Measurements from ENCODE around the gene MYOC.

MYOC gene

GRCh38 chr1:171595324-171595723, 57.2 kb downstream of the MYOC start:
- H3K27ac ChIP-seq = no peak overlapping the region
- no peak for TF ChIP-seq ZFX (IDR thresholded peaks at IDR 0.05)

DNA sequence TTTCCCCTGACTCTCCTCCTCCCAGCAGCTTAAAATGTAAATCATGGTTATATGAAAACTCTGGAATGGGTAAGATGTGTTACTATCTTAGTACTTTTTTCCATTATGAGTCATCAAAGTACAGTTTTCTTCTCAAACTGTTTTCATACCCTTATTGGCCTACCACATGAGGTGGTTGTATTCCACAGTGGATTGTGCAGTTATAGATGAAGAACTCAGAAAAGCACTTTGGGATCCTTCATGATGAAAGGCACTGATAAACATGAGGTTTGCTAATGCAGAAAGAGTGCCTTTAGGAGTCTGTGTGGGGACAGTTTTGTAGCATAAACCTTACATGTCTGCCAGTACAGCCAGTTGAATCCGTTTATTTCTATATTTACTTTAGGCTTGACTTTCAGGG, 62.5 kb downstream of the MYOC start:
- no peak for TF ChIP-seq ZFX (IDR thresholded peaks at IDR 0.05)
- TF ChIP-seq CTCF (conservative IDR thresholded peaks at IDR 0.05) = no peak
- H3K27ac ChIP-seq = no peak overlapping the region

GRCh38 chr1:171588230-171588629, 64.3 kb downstream of the MYOC start:
- no peak overlapping the region for H3K27ac ChIP-seq
- no peak for TF ChIP-seq ZFX (IDR thresholded peaks at IDR 0.05)
- TF ChIP-seq CTCF (conservative IDR thresholded peaks at IDR 0.05) = no peak

DNA sequence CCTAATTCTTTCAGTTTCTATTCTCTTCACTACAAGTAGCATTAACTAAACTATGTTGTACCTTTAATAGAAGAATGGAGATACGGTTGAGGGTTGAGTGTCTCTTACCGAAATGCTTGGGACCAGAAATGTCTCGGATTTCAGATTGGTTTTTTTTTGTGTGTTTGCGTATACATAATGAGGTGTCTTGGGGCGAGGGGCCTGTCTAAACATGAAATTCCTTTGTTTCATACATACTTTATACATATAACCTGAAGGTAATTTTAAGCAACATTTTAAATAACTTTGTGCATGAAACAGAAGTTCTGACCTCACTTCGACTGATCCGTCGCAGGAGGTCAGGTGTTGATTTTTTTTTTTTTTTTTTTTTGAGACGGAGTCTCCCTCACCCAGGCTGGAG, 66.8 kb downstream of the MYOC start:
- no peak overlapping the region for H3K27ac ChIP-seq
- TF ChIP-seq CTCF (conservative IDR thresholded peaks at IDR 0.05) (no peak), ZFX (IDR thresholded peaks at IDR 0.05) (no peak)
